Mucosa of descending colon (tissue), 3 donors: ENCODE data around the gene XRRA1. TPM values are rescaled to one million over a fixed set of nuclear protein-coding genes. Genes with fewer than 3 reads are reported as not detected.
"Not testable (repeated sequence)": the region's sequence is repeated elsewhere in the genome, so short reads cannot be mapped to it uniquely, and the experiment has no call there.

Experiments
- ATAC-seq: fragments of 200-7000 bp; cut with Tn5 transposase; one replicate; pipeline ENCODE4 v1.9.1; 2020; ENCODE audit warnings: mild to moderate bottlenecking, moderate library complexity
- DNase-seq, 3 donors: peaks; one replicate each; pipeline ENCODE4 v3.0.0-alpha.2; 2020
- H3K36me3 ChIP-seq: fragments of 200-600 bp; one replicate; pipeline ENCODE4 v1.8.0; 2021; ENCODE audit warnings: low read depth, mild to moderate bottlenecking
- H3K4me1 ChIP-seq: fragments of 200-600 bp; one replicate; pipeline ENCODE4 v1.8.0; 2021; ENCODE audit warnings: low read depth, mild to moderate bottlenecking
- H3K4me3 ChIP-seq: fragments of 200-600 bp; one replicate; pipeline ENCODE4 v1.8.0; 2021; ENCODE audit warnings: mild to moderate bottlenecking
- H3K9me3 ChIP-seq: fragments of 200-600 bp; one replicate; pipeline ENCODE4 v1.8.0; 2021; ENCODE audit warnings: mild to moderate bottlenecking
- intact Hi-C, 2 donors: fragments of 100-400 bp; cut with DNase I in 1 of 2; cut with micrococcal nuclease in 1 of 2; formaldehyde crosslinking; loops; one replicate each; pipeline versions ENCODE4 v1.11.0 to v1.11.1; 2022; cut with DNase I, micrococcal nuclease
- total RNA-seq, 3 donors: library from RNA; stranded (reverse); fragmentation: NEBNext Ultra II Directional in 2 of 3; extraction: Animal tissue kit (Norgen Biotek cat#: 25700) in 2 of 3; gene quantifications; one replicate each; pipeline versions ENCODE4 v1.2.1 to v1.2.4, GENCODE V29; 2021 to 2023
- TF ChIP-seq, protein P1 (sequence below): fragments of 200-600 bp; IDR thresholded peaks from one replicate; pipeline ENCODE4 v1.8.0; 2022; ENCODE audit warnings: antibody characterized with exemption, mild to moderate bottlenecking
- donor health status: DM: no; HTN: no; CAD: no; lungs with moderate emphysema.
- donor health status: DM: no; HTN: no; CAD: no.
- donor health status: DM: no; HTN: yes; CAD: no.

The XRRA1 gene
- total RNA-seq, 3 donors from 2014 or later: 6.7 to 35.9 (median 29.6) TPM

DNA sequence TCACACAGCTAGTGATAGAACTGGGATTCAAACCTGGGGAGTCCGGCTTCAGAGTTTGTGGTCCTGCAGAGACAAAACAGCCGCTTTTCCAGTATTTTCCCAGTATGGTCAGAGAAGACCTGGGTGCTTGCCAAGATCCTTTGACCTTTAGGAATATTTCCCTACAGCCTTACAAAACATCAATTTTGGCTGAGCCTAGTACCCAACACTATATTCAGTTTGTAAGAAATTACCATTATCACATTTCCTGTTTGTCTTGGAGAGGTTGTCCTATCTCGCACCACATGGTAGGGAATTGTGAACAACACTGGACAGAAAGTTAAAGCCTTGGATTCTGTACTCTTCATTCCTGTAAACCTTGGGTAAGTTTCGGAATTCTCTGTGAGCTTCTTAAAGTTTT lies 29.1 kb upstream of the XRRA1 start:
- intact Hi-C loops: no loop called here
- no peaks in the 10 kb centered on the region for H3K4me1 ChIP-seq
- H3K36me3 ChIP-seq: peaks cover 7% of the 10 kb centered on the region
- DNase-seq (no peak), ATAC-seq (no peak)
- H3K4me3 ChIP-seq: no peak overlapping the region
- TF ChIP-seq, protein P1, sequence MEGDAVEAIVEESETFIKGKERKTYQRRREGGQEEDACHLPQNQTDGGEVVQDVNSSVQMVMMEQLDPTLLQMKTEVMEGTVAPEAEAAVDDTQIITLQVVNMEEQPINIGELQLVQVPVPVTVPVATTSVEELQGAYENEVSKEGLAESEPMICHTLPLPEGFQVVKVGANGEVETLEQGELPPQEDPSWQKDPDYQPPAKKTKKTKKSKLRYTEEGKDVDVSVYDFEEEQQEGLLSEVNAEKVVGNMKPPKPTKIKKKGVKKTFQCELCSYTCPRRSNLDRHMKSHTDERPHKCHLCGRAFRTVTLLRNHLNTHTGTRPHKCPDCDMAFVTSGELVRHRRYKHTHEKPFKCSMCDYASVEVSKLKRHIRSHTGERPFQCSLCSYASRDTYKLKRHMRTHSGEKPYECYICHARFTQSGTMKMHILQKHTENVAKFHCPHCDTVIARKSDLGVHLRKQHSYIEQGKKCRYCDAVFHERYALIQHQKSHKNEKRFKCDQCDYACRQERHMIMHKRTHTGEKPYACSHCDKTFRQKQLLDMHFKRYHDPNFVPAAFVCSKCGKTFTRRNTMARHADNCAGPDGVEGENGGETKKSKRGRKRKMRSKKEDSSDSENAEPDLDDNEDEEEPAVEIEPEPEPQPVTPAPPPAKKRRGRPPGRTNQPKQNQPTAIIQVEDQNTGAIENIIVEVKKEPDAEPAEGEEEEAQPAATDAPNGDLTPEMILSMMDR: no peak
- no peaks in the 10 kb centered on the region for H3K9me3 ChIP-seq

DNA sequence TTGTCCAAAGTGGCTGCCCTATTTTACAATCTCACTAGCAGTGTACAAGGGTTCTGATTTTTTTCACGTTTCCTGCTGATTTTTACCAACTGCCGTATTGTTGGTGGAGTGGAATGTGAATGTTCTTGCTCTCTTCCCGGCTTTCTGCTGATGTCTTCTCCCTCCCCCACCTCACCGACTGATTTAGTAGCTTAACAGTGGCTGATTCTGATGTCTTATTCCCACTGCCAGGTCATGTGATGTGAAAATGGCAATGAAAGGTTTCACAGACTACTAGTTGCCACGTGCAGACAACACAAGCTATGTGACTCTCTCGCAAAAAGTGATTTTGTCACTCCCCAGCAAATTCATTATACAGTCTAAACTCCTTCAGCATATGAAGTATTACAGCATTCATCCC lies 22.5 kb upstream of the XRRA1 start:
- no peak for ATAC-seq
- TF ChIP-seq, protein P1: no peak
- Histone ChIP-seq H3K9me3 (no peaks in the 10 kb centered on the region), H3K4me3 (no peak overlapping the region), H3K4me1 (no peaks in the 10 kb centered on the region), H3K36me3 (no peaks in the 10 kb centered on the region)
- DNase-seq: no peak
- intact Hi-C loops: no loop called here

DNA sequence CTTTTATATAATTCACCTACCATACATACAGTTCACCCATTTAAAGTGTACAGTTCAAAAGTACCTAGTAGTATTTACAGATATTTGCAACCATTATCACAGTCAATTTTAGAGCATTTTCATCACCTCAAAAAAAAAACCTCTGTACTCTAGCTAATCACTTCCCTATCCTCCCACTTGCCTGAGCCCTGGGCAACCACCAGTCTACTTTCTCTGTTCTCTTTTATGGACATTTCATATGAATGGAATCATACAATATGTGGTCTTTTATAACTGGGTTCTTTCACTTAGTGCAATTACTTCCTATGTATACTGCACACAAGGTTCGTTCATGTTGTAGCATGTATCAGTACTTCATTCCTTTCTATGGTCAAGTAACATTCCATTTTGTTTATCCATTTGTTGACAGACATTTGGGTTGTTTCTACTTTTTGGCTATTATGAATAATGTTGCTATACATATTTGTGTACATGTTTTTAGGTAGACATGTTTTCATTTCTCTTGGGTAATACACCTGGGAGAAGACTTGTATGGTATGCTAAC lies 22.0 kb upstream of the XRRA1 start:
- DNase-seq (no peak), ATAC-seq (no peak)
- Histone ChIP-seq H3K9me3 (no peaks in the 10 kb centered on the region), H3K4me3 (no peak overlapping the region), H3K36me3 (no peaks in the 10 kb centered on the region), H3K4me1 (no peaks in the 10 kb centered on the region)
- intact Hi-C loops: no loop called here
- TF ChIP-seq, protein P1: no peak

DNA sequence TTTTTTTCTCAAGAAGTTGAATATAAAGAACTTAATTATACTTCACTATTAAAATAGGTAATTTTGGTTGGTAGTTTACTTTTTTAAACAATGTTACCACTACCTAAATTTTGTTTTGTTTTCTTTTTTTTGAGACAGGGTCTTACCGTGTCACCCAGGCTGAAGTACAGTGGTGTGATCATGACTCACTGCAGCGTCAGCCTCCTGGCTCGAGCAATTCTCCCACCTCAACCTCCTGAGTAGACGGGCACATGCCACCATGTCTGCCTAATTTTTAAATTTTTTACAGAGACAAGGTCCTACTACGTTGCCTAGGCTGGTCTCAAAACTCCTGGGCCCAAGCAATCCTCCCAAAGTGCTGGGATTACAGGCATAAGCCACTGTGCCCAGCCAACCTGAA lies 17.8 kb upstream of the XRRA1 start:
- intact Hi-C loops: no loop called here
- ATAC-seq: no peak
- no peaks in the 10 kb centered on the region for H3K9me3 ChIP-seq
- no peaks in the 10 kb centered on the region for H3K4me1 ChIP-seq
- H3K4me3 ChIP-seq: no peak overlapping the region
- DNase-seq: no peak
- no peaks in the 10 kb centered on the region for H3K36me3 ChIP-seq
- TF ChIP-seq, protein P1: no peak

DNA sequence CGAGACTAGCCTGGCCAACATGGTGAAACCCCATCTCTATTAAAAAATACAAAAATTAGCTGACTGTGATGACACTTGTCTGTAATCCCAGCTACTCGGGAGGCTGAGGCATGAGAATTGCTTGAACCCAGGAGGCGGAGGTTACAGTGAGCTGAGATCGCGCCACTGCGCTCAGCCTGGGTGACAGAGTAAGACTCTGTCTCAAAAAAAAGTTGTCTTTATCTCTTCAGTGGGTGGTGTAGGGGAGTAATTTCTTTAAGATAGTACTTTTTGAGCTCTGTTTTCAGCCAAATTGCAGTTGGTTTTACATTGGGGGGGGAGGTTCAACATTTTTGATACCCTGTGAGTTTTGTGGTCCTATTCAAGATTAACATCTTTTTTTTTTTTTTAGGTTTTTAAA lies 11.2 kb upstream of the XRRA1 start:
- DNase-seq, intact Hi-C loops, H3K9me3 ChIP-seq, ATAC-seq, H3K4me1 ChIP-seq, H3K4me3 ChIP-seq, H3K36me3 ChIP-seq: not testable (repeated sequence)

DNA sequence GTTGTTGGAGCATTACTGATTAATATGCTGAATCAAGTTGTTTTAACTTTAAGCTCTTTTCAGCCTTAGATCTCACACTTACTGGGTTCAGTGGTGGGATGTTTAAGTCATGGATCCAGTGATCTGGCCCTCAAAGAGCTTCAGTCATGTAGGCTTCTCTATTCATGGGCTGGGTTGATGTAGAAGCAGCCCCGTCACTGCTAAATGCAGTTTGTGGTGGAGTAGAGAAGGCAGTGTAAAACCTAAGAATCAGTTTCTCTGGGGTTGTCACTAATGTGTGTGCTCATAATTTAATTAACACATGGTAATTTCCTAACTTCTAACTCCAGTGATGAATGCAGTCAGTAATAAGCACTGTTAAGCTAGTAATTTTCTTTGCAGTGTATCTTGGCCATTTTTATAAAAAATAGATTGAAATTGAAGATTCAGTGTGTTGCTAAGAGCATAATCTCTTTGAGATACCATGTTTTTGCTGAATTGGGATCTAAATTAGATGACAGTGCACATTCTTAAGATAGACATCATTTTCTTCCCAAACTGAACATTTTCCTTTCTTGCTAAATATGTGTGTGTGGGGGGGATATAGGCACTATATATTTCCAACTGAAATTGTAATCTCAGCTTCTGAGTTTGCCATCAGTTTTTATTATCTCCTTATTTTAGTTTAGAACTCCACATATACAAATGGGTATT lies 9.2 kb upstream of the XRRA1 start:
- H3K36me3 ChIP-seq: peaks cover 5% of the 10 kb centered on the region
- no peak for ATAC-seq
- intact Hi-C loops: no loop called here

More for the DNA sequence above, 9.2 kb upstream of the XRRA1 start:
- TF ChIP-seq, protein P1: no peak
- H3K4me1 ChIP-seq: no peaks in the 10 kb centered on the region
- no peak overlapping the region for H3K4me3 ChIP-seq
- no peaks in the 10 kb centered on the region for H3K9me3 ChIP-seq
- no peak for DNase-seq
